GM18507 (cell line): ENCODE results near the gene DCAF5.
A peak's percentile ranks its signal among the peaks of the same experiment; 100 is the strongest.

Experiments used
- DNase-seq: peaks from one replicate; pipeline ENCODE4 v3.0.0; 2011; ENCODE audit warnings: low read depth; ENCODE audit not compliant: insufficient read length; ENCODE audit errors: extremely low spot score
- FAIRE-seq: peaks from 2 replicates; lab custom pipeline; 2011; peaks lifted over from hg19 to GRCh38; lab: Jason Lieb, UNC

DCAF5 gene

DNA sequence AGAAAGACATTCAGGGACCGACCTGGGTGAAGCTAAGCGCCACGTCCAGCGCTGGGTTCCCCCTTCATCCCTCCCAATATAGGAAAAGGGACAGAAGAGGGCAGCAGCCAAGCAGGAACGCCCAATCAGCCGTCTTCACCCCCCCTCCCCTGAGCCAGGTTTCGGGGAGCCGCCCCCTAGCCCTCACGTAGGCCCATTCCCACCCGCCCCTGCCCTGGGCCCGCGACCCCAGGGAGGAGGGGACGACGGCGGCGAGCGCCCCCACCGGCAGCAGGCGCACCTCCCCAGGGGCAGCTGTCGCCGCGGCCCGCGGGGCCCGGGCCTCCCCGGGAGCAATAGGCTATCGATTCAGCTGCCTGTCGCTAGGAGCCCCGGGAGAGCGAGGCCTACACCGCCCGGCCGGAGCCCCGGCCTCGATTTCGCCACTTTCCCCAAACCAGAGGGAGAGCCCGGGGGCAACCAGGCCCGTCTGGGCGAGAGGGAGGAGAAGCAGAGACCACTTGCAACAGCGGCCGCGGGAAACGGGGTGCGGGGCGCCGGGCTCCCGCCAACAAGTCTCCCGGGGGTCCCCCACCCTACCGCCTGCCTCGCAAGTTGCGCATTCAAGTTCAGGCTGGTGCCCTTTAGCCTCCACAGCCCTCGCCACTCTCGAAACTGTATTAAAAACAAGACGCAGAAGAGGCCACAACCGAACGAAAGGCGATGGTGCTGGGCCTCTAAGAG, 1.3 kb downstream of the DCAF5 start:
- DNase-seq (peak; percentile 71), FAIRE-seq (peak; percentile 73)

DNA sequence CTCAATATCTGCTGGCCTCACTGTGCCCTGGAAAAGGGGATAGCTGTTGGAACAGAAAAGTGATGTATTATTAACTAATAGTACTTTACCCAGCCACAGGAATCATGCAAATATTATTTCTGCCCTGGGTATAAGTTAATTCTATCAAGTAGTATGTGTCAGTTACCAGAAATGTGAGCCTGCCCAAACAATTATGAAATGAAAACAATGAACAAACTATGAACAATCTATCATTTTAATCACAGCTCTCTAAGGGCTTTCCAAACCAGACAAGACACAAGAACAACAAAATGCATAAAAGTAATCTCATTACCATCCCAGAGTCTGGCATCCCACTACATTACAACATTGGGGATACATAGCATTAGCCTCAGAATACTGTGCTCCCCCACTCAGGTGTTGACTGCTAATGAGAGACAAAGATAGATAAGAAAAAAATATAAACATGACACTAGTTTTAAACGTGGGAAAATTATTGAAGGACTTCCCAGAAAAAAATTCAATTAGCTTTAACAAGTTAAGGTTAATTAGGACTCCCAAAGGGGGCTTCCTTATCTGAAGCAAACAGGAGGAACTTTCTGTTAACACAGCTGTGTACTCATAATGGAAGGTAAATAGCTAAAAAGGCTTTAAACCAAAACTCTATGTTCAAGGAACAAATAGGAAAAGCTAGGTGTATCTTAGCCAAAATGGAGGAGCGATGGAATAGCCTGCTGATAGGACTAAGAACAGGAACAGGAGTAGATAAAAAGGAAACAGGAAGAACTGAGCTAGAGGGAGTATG, 3.3 kb downstream of the DCAF5 start:
- DNase-seq (no peak), FAIRE-seq (no peak)

DNA sequence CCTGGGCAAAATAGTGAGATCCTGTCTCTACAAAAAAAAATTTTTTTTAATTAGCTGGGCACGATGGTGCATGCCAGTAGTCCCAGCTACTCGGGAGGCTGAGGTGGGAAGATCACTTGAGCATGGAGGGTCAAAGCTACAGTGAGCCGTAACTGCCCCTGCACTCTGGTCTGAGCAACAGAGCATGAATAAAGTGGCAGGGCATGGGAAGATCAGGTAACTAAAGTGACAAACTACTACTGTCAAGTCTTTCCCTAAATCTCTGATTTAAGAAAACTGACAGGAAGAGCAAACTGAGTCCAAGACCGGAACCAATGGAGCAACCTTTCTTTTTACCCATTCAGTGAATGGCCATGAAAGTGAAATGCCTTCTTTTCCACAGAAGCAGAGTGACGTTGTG, 10.8 kb downstream of the DCAF5 start:
- FAIRE-seq: no peak
- no peak for DNase-seq

DNA sequence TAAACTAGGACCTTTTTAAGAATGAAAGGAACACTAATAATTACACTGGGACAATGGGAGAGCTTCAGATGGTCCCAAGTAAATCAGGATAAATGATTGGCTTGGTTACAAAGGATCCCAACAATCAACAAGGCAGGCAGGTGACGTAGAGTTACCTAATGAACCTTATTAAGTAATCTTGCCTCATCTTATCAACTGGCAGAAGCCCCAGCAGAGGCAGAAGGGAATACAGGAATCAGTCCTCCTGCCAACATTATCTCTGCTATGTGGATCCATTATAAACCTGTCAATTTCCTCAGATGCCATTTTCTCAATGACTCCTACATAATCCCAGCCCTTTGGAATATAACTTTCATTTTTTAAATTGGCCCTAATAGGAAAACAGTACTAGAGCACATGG, 11.4 kb downstream of the DCAF5 start:
- DNase-seq (no peak), FAIRE-seq (no peak)

DNA sequence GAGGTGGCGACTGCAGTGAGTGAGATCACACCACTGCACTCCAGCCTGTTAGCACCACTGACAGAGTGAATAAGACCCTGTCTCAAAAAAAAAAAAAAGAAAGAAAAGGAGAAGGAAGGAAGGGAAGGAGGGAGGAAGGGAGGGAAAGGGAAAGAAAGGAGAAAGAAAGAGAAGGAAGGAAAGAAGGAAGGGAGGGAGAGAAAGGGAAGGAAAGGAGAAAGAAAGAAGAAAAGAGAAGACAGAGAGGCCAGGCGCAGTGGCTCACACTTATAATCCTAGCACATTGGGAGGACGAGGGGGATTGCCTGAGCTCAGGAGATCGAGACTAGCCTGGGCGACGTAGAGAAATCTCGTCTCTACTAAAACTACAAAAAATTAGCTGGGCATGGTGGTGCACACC, 13.2 kb downstream of the DCAF5 start:
- no peak for DNase-seq
- FAIRE-seq: no peak

DNA sequence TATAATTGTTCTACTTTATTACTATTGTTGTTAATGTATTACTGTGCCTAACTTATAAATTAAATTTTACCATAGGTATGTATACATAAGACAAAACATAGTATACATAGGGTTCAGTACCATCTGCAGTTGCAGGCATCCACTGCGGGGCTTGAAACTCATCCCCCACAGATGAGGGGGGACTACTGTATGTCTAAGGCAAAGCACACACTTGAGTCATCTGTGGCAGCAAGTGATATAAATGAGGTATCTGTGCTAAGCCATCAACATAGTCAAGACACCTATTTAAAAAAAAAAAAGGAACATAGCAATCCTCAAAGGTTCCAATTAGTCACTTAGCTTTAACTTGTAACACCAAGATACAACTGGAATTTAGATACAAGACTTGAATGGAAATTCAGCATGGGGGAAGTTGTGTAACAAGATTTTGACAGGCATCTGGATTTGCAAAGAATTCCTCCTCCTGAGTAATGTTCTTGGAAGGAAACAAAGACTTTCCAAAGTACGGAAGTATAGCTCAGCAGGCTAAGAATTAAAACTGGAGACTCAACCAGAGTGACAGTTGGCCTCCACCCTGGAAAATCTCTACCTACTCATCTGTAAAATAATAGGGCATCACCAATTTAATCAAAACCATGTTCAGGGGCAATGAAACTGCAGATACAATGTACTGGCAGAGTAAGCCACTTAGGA, 14.9 kb downstream of the DCAF5 start:
- DNase-seq (no peak), FAIRE-seq (no peak)

DNA sequence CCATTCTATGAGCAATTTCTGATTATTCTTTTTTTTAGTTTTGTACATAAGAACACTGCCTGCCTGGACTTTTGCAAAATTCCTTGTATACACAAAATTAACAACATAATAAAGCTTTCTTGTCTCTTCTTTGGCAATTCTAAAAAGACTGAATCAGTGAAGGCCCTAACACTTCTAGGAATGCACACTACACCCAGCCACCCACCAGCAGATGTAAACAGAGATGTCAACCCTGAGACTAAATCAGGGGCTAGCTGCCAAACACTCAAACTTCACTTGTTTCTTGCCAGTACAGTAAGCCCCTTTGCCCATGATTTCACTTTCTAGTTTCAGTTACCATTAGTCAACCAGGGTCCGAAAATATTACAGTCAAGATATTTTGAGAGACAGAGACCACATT, 15.5 kb downstream of the DCAF5 start:
- DNase-seq (no peak), FAIRE-seq (no peak)

DNA sequence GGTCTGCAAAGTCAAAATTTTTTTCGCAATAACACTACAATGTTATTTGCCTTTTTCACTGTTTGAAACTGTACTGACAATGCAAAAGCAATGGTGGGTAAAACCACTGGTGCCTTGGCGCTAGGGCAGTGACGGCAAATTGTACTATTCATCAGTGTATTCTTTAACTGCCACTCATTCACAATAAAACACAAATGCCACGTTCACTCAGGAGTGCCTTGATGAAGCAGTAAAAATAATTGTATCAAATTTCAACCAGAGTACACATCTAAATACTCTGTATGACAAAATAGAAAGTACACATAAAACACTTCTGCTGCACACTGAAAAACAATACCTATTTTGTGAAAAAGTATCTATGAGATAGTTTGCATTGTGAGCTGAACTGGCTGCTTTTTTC, 17.8 kb downstream of the DCAF5 start:
- no peak for FAIRE-seq
- no peak for DNase-seq

DNA sequence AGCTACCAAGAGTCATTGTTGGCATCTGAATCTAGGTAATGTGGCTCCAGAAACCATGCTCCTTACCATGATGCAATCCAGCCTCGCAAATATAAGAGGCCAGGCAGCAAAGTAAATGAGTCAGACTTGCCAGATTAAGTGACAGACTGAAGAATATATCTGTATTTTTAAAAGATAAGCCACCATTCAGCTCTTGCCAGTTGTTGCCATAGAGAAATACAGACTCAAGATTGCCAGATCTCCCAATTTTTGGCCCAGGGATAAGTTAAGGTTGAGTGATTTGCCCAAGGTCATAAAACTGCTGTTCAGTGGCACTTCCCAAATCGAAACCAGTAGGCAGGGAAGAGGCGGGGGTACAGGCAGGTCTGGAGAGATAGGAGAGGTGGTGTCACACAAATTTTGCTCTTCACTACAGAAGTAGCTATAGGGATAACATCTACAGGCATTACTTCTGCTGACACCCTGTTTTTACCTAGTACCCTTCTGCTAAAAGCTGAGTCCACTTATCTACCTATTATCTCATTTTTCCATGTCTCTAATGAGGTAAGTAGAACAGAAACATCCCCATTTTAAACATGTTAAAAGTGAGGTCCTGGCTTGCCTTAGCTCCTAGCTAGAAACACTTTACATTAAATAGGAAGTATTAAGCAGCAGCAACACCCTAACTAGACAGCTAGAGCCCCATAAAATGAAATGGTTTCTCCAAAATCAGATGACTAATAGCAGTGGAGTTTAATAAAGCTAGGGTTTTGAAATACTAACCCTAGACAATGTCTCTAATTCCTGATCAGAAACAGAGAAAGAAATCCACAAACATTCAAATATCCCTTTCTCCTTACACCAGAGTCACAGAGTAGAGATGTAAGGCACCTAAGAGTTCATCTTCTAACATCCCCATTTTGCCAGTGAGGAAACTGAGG, 19.5 kb downstream of the DCAF5 start:
- no peak for FAIRE-seq

DNA sequence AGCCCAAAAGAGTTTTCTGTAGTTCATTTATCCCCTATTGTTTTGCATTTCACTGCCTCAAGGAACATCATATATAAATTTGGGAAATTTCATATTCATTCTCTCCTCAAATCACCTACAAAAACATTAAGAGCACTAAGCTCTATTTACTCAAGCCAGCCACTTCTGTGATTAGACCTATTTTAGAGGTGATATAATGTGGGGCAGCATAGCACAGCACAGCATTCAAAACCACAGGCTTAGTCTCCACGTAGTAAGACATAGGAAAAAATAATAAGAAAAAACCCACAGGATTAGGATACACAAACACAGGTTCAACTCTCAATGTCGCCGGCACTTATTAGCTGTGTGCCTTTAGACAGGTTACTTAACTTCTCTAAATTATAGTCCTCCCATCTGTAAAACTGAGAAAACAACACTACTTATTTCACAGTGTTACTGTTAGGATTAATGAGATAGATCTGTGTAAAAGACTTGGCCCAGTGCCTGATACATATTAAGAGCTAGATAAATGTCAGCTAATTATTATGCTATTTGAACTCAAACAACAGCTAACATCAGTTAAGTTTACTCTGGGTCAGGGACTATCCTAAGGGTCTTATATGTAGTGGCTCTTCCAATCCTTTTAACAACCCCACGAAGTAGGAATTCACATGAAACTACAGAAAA, 20.3 kb downstream of the DCAF5 start:
- no peak for DNase-seq
- no peak for FAIRE-seq

More for the DNA sequence above, 19.5 kb downstream of the DCAF5 start:
- DNase-seq: no peak

DNA sequence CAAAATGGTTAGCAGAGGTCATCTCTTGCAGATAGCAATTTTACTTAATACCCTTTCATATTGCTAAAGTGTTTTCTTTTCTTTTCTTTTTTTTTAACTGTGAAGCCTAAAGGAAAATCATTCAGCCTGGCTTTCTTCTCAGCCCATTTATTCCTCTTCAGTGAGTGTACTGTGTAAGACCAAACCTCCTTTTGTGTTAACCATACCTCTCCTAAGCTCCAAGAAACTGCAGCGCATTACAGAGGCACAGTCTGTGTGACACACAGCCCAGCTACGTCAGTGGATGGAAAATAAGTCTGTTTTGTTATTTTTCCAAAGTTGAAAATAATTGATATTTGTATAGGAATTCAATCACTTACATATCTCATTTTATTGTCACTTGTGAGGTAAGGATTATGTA, 21.7 kb downstream of the DCAF5 start:
- DNase-seq: no peak
- FAIRE-seq: no peak

DNA sequence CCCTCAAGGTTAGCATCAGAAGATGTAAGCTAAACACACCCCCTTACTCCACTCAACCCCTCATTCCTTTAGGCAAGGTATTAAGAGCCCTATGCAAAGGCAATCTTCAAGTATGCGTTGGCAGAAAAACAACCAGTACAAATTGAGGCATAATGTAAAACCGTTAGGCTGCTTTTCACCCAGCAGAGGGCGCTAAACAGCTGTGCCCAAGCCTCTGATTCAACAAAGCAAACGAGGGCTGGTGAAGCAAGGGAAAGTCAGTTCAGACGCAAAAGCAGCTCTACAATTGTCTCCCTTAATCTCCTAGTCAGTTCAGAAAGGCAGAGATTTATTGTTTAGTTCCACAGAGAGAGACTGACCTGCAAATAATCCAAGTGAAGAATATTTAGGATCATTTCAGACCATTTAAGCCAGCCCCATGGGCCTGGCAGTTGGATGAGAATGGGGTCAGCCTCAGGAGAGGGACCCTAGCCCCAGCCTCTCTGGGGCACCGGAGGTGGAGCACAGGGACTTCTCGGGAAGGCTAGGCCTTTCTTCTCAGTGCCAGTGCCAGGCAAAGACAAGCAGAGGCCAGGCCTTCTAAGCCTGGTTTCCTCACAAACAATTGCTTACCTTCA, 23.5 kb downstream of the DCAF5 start:
- FAIRE-seq (peak; percentile 89), DNase-seq (peak; percentile 38)

DNA sequence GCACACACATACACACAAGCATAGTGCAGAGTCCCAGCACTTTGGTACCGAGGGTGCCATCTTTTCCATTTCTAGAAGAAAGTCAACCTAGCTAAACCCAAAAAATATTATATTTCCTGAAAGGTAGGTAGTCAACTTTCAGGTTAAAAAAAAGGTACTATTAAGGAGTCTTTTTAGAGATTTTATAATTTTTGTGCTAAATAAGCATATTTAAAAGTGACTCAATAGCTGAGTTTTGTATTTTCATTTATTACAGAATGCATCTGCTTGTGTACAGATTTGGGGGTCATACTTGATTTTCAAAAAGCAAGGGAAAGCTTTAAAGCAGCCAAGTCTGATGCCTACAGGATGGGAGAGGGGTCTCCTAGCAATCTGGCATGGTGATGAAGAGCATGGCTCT, 34.6 kb downstream of the DCAF5 start:
- no peak for FAIRE-seq
- no peak for DNase-seq

DNA sequence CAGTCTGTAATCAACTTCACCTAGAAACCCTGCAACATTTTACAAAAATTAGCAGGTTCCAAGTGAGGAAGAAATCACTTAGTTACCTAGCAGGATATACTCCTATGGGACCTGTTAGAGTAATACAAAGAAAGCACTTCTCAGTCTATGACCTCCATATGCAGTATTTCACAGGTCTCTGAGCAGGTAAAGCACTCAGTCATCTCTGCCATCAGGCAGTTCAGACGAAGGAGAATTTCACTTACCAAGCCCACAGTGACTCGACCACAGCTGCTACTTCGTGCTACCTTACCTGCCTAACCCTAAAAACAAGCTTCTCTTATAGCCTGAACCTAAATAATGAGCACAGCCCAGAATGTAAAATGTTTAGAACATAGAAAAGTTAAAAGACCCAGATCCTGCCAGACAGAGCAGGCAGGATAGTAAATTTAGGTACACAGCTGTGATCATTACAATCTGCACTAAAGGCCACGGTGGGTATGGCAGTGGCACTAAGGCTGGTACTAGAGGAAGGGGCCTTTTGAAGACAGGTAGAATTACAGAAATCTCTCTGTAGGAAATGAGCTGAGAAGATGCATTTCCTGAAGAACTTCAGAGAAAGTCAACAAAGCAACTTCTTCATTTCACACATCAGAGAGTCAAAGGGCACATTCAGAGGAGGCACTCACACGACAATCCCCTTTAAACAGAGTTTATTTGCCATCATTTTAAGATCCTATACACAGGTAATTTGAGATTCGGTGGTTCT, 35.7 kb downstream of the DCAF5 start:
- no peak for DNase-seq
- FAIRE-seq: no peak

DNA sequence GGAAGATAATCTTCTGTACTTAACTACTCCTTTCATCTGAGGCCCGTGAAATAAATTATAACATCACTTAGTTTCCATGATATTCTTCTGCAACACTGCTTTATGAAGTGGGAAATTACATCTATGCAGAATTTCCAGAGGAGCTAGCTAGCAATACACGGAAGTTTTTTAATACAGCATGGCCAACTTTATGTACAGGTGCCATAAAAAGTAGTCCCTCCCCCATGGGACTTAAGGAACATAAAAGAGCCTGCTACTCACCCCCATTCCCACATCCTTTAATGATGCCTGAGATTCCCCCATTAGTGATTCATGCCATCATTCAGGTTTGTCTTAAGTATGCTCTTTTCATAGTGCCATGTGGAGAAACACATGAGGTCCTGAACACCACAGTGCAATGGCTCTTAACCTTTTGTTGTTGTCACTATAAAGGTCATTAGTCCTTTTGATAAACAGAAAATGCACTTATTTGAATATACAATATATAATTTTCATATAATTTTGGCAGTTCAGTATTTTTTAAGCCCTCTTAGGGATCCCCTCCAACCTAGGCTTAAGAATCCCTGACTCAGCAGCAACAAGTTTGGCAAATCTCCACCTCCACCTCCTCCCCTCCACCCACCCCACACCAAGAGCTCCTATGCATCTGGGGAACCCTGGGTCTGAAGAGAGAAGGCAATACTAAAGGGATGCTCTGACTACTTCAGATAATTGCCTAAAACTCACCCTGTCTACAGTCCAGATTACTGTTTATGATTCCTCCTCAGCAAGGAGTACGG, 37.3 kb downstream of the DCAF5 start:
- FAIRE-seq (no peak), DNase-seq (no peak)

DNA sequence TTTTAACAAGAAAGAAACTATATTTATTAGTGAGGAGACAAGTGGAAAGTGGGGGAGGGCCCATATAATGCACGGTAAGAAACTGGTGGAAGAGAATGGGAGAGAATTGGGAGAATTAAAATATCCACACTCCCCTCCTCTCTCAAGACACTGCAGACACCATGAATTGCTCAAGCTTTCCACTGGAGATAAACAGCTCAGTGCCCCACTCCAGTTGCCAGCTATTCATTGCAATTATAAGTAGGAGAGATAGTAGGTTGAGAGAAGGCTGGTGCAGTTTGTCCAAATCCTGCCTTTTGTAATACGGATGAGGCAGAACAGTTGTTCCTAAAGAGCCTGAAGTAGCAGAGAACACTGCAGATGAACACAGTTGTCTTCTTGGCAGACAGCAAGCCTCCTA, 38.2 kb downstream of the DCAF5 start:
- no peak for FAIRE-seq
- DNase-seq: no peak

DNA sequence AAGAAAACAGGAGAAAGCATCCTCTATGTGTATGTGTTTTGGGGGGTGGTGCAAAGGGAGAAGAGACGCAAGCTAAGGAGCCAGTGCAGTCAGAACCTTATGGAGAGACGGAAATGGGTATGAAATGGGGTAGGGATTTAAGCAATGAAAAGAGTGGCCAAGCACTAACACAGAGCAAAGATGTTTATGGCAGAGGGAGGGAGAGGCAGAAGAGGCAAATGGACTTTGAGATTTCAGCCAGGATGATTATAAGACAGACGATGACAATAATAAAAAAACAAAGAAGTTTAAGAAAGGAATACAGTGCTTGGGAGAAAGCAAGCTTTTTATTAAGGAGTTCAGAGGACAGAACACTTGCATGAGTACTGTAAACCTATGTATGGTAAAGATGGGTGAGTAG, 44.6 kb downstream of the DCAF5 start:
- FAIRE-seq (no peak), DNase-seq (no peak)
